Smooth muscle cell (in vitro differentiated cells): ENCODE data around the gene SNTB2. TPM values are rescaled to one million over a fixed set of nuclear protein-coding genes. Genes with fewer than 3 reads are reported as not detected.
"Not testable (repeated sequence)": the region's sequence is repeated elsewhere in the genome, so short reads cannot be mapped to it uniquely, and the experiment has no call there.

Source experiments
- DNase-seq: peaks from one replicate; lab custom pipeline; 2025; ENCODE audit not compliant: unreplicated experiment; lab: John Stamatoyannopoulos, UW
- H2AFZ ChIP-seq: fragments of 200-600 bp; sonication (generic); 2 replicates; pipeline ENCODE4 v1.6.0; 2016; ENCODE audit warnings: antibody characterized with exemption, low read depth, mild to moderate bottlenecking
- H3F3A ChIP-seq: fragments of 200-600 bp; sonication (generic); 2 replicates; pipeline ENCODE4 v1.6.0; 2017; ENCODE audit warnings: antibody characterized with exemption, low read depth
- H3K27ac ChIP-seq: fragments of 200-600 bp; sonication (generic); 2 replicates; pipeline ENCODE4 v1.5.1; 2016; ENCODE audit warnings: low read depth, mild to moderate bottlenecking
- H3K27me3 ChIP-seq: fragments of 200-600 bp; sonication (generic); 2 replicates; pipeline ENCODE4 v1.6.1; 2016; ENCODE audit warnings: low read depth, mild to moderate bottlenecking
- H3K36me3 ChIP-seq: fragments of 200-600 bp; sonication (generic); 2 replicates; pipeline ENCODE4 v1.5.1; 2016; ENCODE audit warnings: low read depth
- H3K4me1 ChIP-seq: fragments of 200-600 bp; sonication (generic); 2 replicates; pipeline ENCODE4 v1.5.1; 2016; ENCODE audit warnings: low read depth
- H3K4me2 ChIP-seq: fragments of 200-600 bp; sonication (generic); 2 replicates; pipeline ENCODE4 v1.6.0; 2016; ENCODE audit warnings: mild to moderate bottlenecking
- H3K4me3 ChIP-seq: fragments of 200-600 bp; sonication (generic); 2 replicates; pipeline ENCODE4 v1.5.1; 2016; ENCODE audit warnings: mild to moderate bottlenecking
- H3K79me2 ChIP-seq: fragments of 200-600 bp; sonication (generic); 2 replicates; pipeline ENCODE4 v1.6.0; 2016; ENCODE audit warnings: low read depth, mild to moderate bottlenecking
- H3K9ac ChIP-seq: fragments of 200-600 bp; sonication (generic); 2 replicates; pipeline ENCODE4 v1.6.0; 2016; ENCODE audit warnings: low read depth
- H3K9me3 ChIP-seq: fragments of 200-600 bp; sonication (generic); replicated peaks from 2 replicates; pipeline ENCODE4 v1.5.1; 2016; ENCODE audit warnings: low read depth
- H4K20me1 ChIP-seq: fragments of 200-600 bp; sonication (generic); 2 replicates; pipeline ENCODE4 v1.6.0; 2016; ENCODE audit warnings: low read depth
- CTCF ChIP-seq: fragments of 200-600 bp; sonication (generic); IDR thresholded peaks from 2 replicates; pipeline ENCODE4 v1.5.1; 2017; ENCODE audit warnings: borderline replicate concordance, mild to moderate bottlenecking, antibody characterized with exemption; ENCODE audit not compliant: insufficient read depth, poor library complexity, severe bottlenecking
- WGBS: methylation state at CpG from one replicate; pipeline ENCODE4 v1.1.7; 2016; ENCODE audit warnings: low lambda C conversion rate; 5-methylcytosine and 5-hydroxymethylcytosine counted together
- polyA plus RNA-seq: library from polyadenylated mRNA; unstranded; fragments of >200 nt; fragmentation: Nextera tagmentation; extraction: Ambion mirVana; gene quantifications from 2 replicates; pipeline ENCODE4 v1.2.1, GENCODE V29; 2016
- total RNA-seq: library from RNA; depleted of rRNA; stranded (reverse); fragments of >200 nt; gene quantifications from 2 replicates; pipeline ENCODE4 v1.2.3, GENCODE V29; 2014

Gene SNTB2
- total RNA-seq (11.0 and 25.9 TPM in 2 replicates), polyA plus RNA-seq (17.1 and 19.2 TPM in 2 replicates)

- TF ChIP-seq CTCF, result no peak
- 2% methylated on average over 54 of the region's 69 CpGs for WGBS
These were observed at the start of gene SNTB2 for GRCh38 chr16:69186642-69187445. TSS of gene SNTB2 (plus strand) at chr16:69187164. CDS start at chr16:69187167, 3 bp downstream.

DNA sequence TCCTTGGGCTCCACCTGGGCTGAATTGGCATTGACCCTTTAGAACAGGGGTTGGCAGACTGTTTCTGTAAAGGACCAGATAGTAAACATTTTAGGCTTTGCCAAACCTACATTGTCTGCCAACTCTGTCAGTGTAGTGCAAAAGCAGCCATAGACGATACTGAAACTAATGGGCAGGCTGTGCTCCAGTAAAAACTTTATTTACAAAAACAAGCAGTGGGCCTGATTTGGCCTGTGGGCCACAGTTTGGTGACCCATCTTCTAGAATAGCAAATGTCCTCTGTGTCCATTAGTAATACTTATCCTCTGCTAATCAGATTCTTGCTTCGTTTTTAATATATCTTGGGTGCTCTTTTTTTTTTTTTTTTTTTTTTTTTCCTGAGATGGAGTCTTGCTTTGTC is 48.4 kb upstream of the SNTB2 start:
- Histone ChIP-seq H3K4me3 (no peak overlapping the region), H2AFZ (no peak overlapping the region), H3F3A (no peaks in the 10 kb centered on the region), H3K36me3 (peaks cover 9% of the 10 kb centered on the region), H4K20me1 (peaks cover 7% of the 10 kb centered on the region), H3K4me1 (peaks cover 4% of the 10 kb centered on the region), H3K79me2 (peaks cover 36% of the 10 kb centered on the region), H3K9ac (no peak overlapping the region), H3K27ac (no peak overlapping the region), H3K9me3 (no peaks in the 10 kb centered on the region), H3K4me2 (no peak overlapping the region), H3K27me3 (no peaks in the 10 kb centered on the region)
- DNase-seq, result no peak
- no peak for TF ChIP-seq CTCF
- 100% methylated on average over 2 of the region's 2 CpGs for WGBS

More at GRCh38 chr16:69186642-69187445, at the start of gene SNTB2:
- H3F3A ChIP-seq, result no peaks in the 10 kb centered on the region
- no peaks in the 10 kb centered on the region for H3K36me3 ChIP-seq
- peaks cover 25% of the 10 kb centered on the region for H3K79me2 ChIP-seq
- peak within 1 kb of the TSS; percentile 96 for H2AFZ ChIP-seq
- no peaks in the 10 kb centered on the region for H3K27me3 ChIP-seq
- H3K9ac ChIP-seq, result peak within 1 kb of the TSS; percentile 69
- H3K4me2 ChIP-seq, result peak within 1 kb of the TSS; percentile 89
- peaks cover 33% of the 10 kb centered on the region for H4K20me1 ChIP-seq
- H3K4me1 ChIP-seq, result peaks cover 20% of the 10 kb centered on the region
- peak; percentile 59 for DNase-seq
- H3K4me3 ChIP-seq, result peak within 1 kb of the TSS; percentile 93
- H3K9me3 ChIP-seq, result no peaks in the 10 kb centered on the region
- H3K27ac ChIP-seq, result peak within 1 kb of the TSS; percentile 44

DNA sequence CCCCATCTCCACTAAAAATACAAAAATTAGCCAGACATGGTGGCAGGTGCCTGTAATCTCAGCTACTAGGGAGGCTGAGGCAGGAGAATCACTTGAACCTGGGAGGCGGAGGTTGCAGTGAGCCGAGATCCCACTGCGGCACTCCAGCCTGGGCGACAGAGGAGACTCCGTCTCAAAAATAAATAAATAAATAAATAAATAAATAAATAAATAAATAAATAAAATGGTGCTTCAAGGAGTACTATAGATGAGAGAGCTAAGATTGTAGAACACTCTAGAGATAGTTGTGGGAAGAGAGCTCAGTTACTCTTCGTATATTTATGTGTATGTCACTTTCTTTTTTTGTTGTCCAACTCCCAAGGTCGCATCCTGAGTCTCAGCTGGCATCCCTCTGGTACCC is 47.5 kb upstream of the SNTB2 start:
- H3K4me2 ChIP-seq, H3K9ac ChIP-seq, H2AFZ ChIP-seq, H4K20me1 ChIP-seq, H3K27ac ChIP-seq, H3K4me1 ChIP-seq, H3F3A ChIP-seq, H3K4me3 ChIP-seq, H3K27me3 ChIP-seq, H3K9me3 ChIP-seq, DNase-seq, H3K36me3 ChIP-seq: not testable (repeated sequence)
- peaks cover 27% of the 10 kb centered on the region for H3K79me2 ChIP-seq
- over 99% methylated on average over 7 of the region's 7 CpGs for WGBS

DNA sequence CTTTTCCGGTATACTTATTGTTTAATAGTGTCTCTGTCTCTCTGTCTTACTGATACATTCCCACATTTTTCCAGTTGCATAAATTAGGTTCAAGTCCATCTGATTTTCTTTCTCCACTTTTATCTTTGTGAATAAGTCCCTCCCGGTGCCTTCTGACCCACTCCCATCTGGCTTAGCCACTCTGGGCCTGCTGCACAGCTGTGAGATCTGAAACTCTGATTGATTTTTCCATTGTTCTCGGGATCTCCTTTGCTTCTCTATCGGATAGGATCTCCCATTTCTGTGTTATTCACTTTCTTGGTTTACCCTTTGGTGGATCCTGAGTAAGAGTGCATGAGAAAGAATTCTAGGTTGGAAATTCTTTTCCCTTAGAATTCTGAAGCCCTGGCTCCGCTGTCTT is 46.0 kb upstream of the SNTB2 start:
- Histone ChIP-seq H3K4me2 (no peak overlapping the region), H3K4me1 (no peaks in the 10 kb centered on the region), H4K20me1 (no peaks in the 10 kb centered on the region), H3K4me3 (no peak overlapping the region), H3K27ac (no peak overlapping the region), H3K79me2 (peaks cover 12% of the 10 kb centered on the region), H3K27me3 (no peaks in the 10 kb centered on the region), H3F3A (no peaks in the 10 kb centered on the region), H3K9me3 (no peaks in the 10 kb centered on the region), H3K36me3 (peaks cover 9% of the 10 kb centered on the region), H2AFZ (no peak overlapping the region), H3K9ac (no peak overlapping the region)
- no peak for DNase-seq
- WGBS, result 97% methylated on average over 5 of the region's 5 CpGs
- TF ChIP-seq CTCF, result no peak
